ENCODE measurements around the gene HOXA3. TPM values are rescaled to one million over a fixed set of nuclear protein-coding genes. Genes with fewer than 3 reads are reported as not detected.

Gene HOXA3
- total RNA-seq, 1 experiment from 2014 or later, result 9.2 TPM

DNA sequence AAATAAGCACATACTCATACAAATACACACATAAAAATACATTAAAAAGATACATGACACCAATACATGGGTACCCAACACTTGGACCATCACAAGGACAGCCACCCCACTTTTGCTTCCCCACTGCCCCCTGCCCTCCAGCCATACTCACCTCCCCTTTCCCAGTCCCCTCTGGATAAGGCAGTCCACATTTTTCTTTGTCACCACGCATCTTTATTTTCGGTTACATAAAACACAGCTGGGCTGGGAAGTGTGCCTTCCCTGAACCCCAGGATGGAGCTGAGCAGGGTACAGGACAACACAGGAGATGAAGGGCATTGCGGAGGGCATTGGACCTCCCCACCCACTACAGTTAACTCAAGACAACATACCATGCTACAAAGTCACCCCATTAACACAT, 1.1 kb upstream of the HOXA3 start:
- Histone ChIP-seq H2AFZ (ENCODE audit: low read depth, low read length, poor library complexity, severe bottlenecking) (no peak overlapping the region), H3K4me1 (ENCODE audit: control insufficient read depth in 1 of 2, insufficient read depth in 2 of 2, low read length in 2 of 2) (peaks cover 23 to 66% of the 10 kb centered on the region in 2 experiments), H3K9me3 (ENCODE audit: control insufficient read depth in 1 of 2, insufficient read depth in 1 of 2, low read depth in 1 of 2, low read length in 2 of 2) (no peaks in the 10 kb centered on the region), H3K4me3 (replicated peaks in 1 of 2; ENCODE audit: low read depth in 1 of 2, low read length in 2 of 2) (no peak overlapping the region), H3K4me2 (ENCODE audit: low read length) (no peak overlapping the region; the same call in 1 of the 2 replicates), H3K79me2 (ENCODE audit: insufficient read depth, low read length) (peaks cover 44% of the 10 kb centered on the region), H3K9ac (ENCODE audit: low read length) (no peak overlapping the region), H3K36me3 (ENCODE audit: control insufficient read depth in 1 of 2, insufficient read depth in 2 of 2, low read length in 2 of 2) (no peaks in the 10 kb centered on the region), H3K27me3 (ENCODE audit: insufficient read depth, low read length) (no peaks in the 10 kb centered on the region), H3K9me2 (ENCODE audit: insufficient read depth) (no peaks in the 10 kb centered on the region), H4K20me1 (ENCODE audit: insufficient read depth) (no peaks in the 10 kb centered on the region), H3K27ac (ENCODE audit: low read depth, low read length) (no peak overlapping the region)
- ChIA-PET CTCF (interaction anchor here (1.6 kb wide), 1 partner anchor 9 kb away, joined by 6 read pairs; no protein-coding TSS in a partner anchor), RAD21 (ENCODE audit: low non-redundant PET in 1 of 2, low total read pairs in 2 of 2, uncharacterized antibody in 2 of 2, unreplicated experiment in 2 of 2) (no interaction called here), POLR2A (no interaction called here)
- BruUV-seq (replicated peaks), result no TSS peak
- no peak for DNase-seq (ENCODE audit: low read depth, low spot score)
- no peak for ATAC-seq
- intact Hi-C loops (cut with micrococcal nuclease), result loop anchor here (5.0 kb wide), 1 partner anchor 301 kb away; no protein-coding TSS in a partner anchor
- TF ChIP-seq EGR1 (IDR thresholded peaks at IDR 0.05; ENCODE audit: low read depth) (no peak), EZH2phosphoT487 (IDR thresholded peaks at IDR 0.05; ENCODE audit: borderline replicate concordance) (no peak), YY1 (IDR thresholded peaks at IDR 0.05; ENCODE audit: extremely low read depth, insufficient replicate concordance, low read depth, low read length) (no peak), JUND (IDR thresholded peaks at IDR 0.05) (no peak), FOSL1 (IDR thresholded peaks at IDR 0.05; ENCODE audit: low read depth) (no peak), SIN3A (IDR thresholded peaks at IDR 0.05; ENCODE audit: low read depth) (no peak), RAD21 (IDR thresholded peaks at IDR 0.05; ENCODE audit: low read depth) (no peak), ELF1 (IDR thresholded peaks at IDR 0.05; ENCODE audit: borderline replicate concordance, low read depth) (no peak), TCF7L2 (IDR thresholded peaks at IDR 0.05; ENCODE audit: borderline replicate concordance, extremely low read depth, insufficient read depth, insufficient read length) (no peak), ZFX (IDR thresholded peaks at IDR 0.05) (no peak), CBX3 (IDR thresholded peaks at IDR 0.05; ENCODE audit: low read depth) (no peak), ZNF274 (IDR thresholded peaks at IDR 0.05; ENCODE audit: low read depth, low read length) (no peak), EZH2 (IDR thresholded peaks at IDR 0.05) (no peak), CEBPB (IDR thresholded peaks at IDR 0.05; ENCODE audit: low read depth) (no peak), SRF (IDR thresholded peaks at IDR 0.05; ENCODE audit: low read depth) (no peak), POLR2A (IDR thresholded peaks at IDR 0.05; ENCODE audit: borderline replicate concordance, extremely low read depth, insufficient read depth, insufficient read length) (no peak)
- TF ChIP-seq, protein P1, sequence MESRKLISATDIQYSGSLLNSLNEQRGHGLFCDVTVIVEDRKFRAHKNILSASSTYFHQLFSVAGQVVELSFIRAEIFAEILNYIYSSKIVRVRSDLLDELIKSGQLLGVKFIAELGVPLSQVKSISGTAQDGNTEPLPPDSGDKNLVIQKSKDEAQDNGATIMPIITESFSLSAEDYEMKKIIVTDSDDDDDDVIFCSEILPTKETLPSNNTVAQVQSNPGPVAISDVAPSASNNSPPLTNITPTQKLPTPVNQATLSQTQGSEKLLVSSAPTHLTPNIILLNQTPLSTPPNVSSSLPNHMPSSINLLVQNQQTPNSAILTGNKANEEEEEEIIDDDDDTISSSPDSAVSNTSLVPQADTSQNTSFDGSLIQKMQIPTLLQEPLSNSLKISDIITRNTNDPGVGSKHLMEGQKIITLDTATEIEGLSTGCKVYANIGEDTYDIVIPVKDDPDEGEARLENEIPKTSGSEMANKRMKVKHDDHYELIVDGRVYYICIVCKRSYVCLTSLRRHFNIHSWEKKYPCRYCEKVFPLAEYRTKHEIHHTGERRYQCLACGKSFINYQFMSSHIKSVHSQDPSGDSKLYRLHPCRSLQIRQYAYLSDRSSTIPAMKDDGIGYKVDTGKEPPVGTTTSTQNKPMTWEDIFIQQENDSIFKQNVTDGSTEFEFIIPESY (IDR thresholded peaks at IDR 0.05; ENCODE audit: extremely low read depth, insufficient replicate concordance, low read length), result no peak
- TF ChIP-seq, protein P2, sequence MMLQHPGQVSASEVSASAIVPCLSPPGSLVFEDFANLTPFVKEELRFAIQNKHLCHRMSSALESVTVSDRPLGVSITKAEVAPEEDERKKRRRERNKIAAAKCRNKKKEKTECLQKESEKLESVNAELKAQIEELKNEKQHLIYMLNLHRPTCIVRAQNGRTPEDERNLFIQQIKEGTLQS (IDR thresholded peaks at IDR 0.05), result no peak
- TF ChIP-seq, protein P3, sequence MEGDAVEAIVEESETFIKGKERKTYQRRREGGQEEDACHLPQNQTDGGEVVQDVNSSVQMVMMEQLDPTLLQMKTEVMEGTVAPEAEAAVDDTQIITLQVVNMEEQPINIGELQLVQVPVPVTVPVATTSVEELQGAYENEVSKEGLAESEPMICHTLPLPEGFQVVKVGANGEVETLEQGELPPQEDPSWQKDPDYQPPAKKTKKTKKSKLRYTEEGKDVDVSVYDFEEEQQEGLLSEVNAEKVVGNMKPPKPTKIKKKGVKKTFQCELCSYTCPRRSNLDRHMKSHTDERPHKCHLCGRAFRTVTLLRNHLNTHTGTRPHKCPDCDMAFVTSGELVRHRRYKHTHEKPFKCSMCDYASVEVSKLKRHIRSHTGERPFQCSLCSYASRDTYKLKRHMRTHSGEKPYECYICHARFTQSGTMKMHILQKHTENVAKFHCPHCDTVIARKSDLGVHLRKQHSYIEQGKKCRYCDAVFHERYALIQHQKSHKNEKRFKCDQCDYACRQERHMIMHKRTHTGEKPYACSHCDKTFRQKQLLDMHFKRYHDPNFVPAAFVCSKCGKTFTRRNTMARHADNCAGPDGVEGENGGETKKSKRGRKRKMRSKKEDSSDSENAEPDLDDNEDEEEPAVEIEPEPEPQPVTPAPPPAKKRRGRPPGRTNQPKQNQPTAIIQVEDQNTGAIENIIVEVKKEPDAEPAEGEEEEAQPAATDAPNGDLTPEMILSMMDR (IDR thresholded peaks at IDR 0.05 in 2 of 3, conservative IDR thresholded peaks at IDR 0.05 in 1 of 3; ENCODE audit: borderline replicate concordance in 1 of 3, insufficient read depth in 1 of 3, low read depth in 2 of 3, low read length in 2 of 3), result no peak
- TF ChIP-seq, protein P4, sequence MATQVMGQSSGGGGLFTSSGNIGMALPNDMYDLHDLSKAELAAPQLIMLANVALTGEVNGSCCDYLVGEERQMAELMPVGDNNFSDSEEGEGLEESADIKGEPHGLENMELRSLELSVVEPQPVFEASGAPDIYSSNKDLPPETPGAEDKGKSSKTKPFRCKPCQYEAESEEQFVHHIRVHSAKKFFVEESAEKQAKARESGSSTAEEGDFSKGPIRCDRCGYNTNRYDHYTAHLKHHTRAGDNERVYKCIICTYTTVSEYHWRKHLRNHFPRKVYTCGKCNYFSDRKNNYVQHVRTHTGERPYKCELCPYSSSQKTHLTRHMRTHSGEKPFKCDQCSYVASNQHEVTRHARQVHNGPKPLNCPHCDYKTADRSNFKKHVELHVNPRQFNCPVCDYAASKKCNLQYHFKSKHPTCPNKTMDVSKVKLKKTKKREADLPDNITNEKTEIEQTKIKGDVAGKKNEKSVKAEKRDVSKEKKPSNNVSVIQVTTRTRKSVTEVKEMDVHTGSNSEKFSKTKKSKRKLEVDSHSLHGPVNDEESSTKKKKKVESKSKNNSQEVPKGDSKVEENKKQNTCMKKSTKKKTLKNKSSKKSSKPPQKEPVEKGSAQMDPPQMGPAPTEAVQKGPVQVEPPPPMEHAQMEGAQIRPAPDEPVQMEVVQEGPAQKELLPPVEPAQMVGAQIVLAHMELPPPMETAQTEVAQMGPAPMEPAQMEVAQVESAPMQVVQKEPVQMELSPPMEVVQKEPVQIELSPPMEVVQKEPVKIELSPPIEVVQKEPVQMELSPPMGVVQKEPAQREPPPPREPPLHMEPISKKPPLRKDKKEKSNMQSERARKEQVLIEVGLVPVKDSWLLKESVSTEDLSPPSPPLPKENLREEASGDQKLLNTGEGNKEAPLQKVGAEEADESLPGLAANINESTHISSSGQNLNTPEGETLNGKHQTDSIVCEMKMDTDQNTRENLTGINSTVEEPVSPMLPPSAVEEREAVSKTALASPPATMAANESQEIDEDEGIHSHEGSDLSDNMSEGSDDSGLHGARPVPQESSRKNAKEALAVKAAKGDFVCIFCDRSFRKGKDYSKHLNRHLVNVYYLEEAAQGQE (IDR thresholded peaks at IDR 0.05; ENCODE audit: low read depth), result no peak

Measured in HCT116 (cell line).